CD4-positive, alpha-beta T cell (primary cell): Measurements from ENCODE around the gene NFILZ. TPM values are rescaled to one million over a fixed set of nuclear protein-coding genes. Genes with fewer than 3 reads are reported as not detected.
"Not testable (repeated sequence)": the region's sequence is repeated elsewhere in the genome, so short reads cannot be mapped to it uniquely, and the experiment has no call there.

Experiments
- ATAC-seq: fragments of 200-7000 bp; cut with Tn5 transposase; one replicate; pipeline ENCODE4 v1.10.0; 2022; ENCODE audit warnings: mild to moderate bottlenecking; ENCODE audit not compliant: poor library complexity
- CTCF ChIA-PET: fragments of 350-600 bp; sonication (Branson Sonifier 250); formaldehyde crosslinking; loops from one replicate; lab custom pipeline; 2021; ENCODE audit warnings: antibody characterized with exemption, inconsistent platforms; lab: Charles Lee
- POLR2A ChIA-PET: fragments of 350-600 bp; sonication (Branson Sonifier 250); formaldehyde crosslinking; loops from one replicate; lab custom pipeline; 2021; ENCODE audit warnings: antibody characterized with exemption, inconsistent platforms; lab: Charles Lee
- DNase-seq, 14 experiments: peaks; one replicate each; pipeline ENCODE4 v3.0.0-alpha.2; 2013 to 2020; ENCODE audit warnings: mixed read lengths in 2 of 14
- H3K27ac ChIP-seq, 2 donors: one replicate each; pipeline versions ENCODE4 v1.5.1 to v1.7.0; 2013; ENCODE audit warnings: low read length in 2 of 2, low read depth in 1 of 2, mild to moderate bottlenecking in 1 of 2
- H3K27me3 ChIP-seq, 2 experiments: 1 replicate in 1 of 2; 2 replicates in 1 of 2; pipeline versions ENCODE4 v1.6.1 to v1.7.0; 2013; ENCODE audit warnings: low read length in 2 of 2, control low read depth in 1 of 2, mild to moderate bottlenecking in 1 of 2, moderate library complexity in 1 of 2; ENCODE audit not compliant: insufficient read depth in 2 of 2, control insufficient read depth in 1 of 2
- H3K36me3 ChIP-seq: one replicate; pipeline ENCODE4 v1.6.1; 2013; ENCODE audit warnings: low read length, control low read depth; ENCODE audit not compliant: insufficient read depth
- H3K4me1 ChIP-seq: one replicate; pipeline ENCODE4 v1.6.1; 2013; ENCODE audit warnings: low read length, control low read depth; ENCODE audit not compliant: insufficient read depth
- H3K4me3 ChIP-seq: one replicate; pipeline ENCODE4 v1.5.1; 2013; ENCODE audit warnings: mild to moderate bottlenecking, low read length, moderate library complexity
- H3K9me3 ChIP-seq, 2 experiments: 1 replicate in 1 of 2; 2 replicates in 1 of 2; pipeline versions ENCODE4 v1.6.1 to v1.7.0; 2013; ENCODE audit warnings: low read length in 2 of 2, mild to moderate bottlenecking in 2 of 2, control low read depth in 1 of 2, moderate library complexity in 1 of 2; ENCODE audit not compliant: control insufficient read depth in 1 of 2, insufficient read depth in 1 of 2
- H3K27ac Mint-ChIP-seq: one replicate; pipeline ENCODE4 v1.8.0; 2020; ENCODE audit warnings: mixed read lengths
- H3K27me3 Mint-ChIP-seq: one replicate; pipeline ENCODE4 v1.8.0; 2021; ENCODE audit warnings: mixed read lengths
- H3K36me3 Mint-ChIP-seq: one replicate; pipeline ENCODE4 v1.8.0; 2021; ENCODE audit warnings: low read depth, mixed read lengths
- H3K4me1 Mint-ChIP-seq: one replicate; pipeline ENCODE4 v1.8.0; 2021; ENCODE audit warnings: low read depth, mixed read lengths
- H3K4me3 Mint-ChIP-seq: one replicate; pipeline ENCODE4 v1.8.0; 2020; ENCODE audit warnings: mild to moderate bottlenecking, mixed read lengths
- H3K9me3 Mint-ChIP-seq: one replicate; pipeline ENCODE4 v1.8.0; 2020; ENCODE audit warnings: mixed read lengths
- intact Hi-C, 2 experiments: fragments of 100-400 bp; cut with DNase I in 1 of 2; cut with micrococcal nuclease in 1 of 2; formaldehyde crosslinking; loops; one replicate each; pipeline versions ENCODE4 v1.15.1 to v1.9.0; 2023 to 2025; cut with DNase I, micrococcal nuclease
- total RNA-seq, 174 experiments: library from RNA in 2 of 174; stranded (reverse) in 2 of 174; gene quantifications; one replicate each; pipeline ENCODE4 v1.2.3 and lab custom pipeline; 2021 to 2026
- TF ChIP-seq, protein P1 (sequence below): fragments of 200-600 bp; IDR thresholded peaks from one replicate; pipeline ENCODE4 v1.8.0; 2022; ENCODE audit warnings: antibody characterized with exemption, mild to moderate bottlenecking

Gene NFILZ
- total RNA-seq, 2 experiments from 2014 or later, result not detected

DNA sequence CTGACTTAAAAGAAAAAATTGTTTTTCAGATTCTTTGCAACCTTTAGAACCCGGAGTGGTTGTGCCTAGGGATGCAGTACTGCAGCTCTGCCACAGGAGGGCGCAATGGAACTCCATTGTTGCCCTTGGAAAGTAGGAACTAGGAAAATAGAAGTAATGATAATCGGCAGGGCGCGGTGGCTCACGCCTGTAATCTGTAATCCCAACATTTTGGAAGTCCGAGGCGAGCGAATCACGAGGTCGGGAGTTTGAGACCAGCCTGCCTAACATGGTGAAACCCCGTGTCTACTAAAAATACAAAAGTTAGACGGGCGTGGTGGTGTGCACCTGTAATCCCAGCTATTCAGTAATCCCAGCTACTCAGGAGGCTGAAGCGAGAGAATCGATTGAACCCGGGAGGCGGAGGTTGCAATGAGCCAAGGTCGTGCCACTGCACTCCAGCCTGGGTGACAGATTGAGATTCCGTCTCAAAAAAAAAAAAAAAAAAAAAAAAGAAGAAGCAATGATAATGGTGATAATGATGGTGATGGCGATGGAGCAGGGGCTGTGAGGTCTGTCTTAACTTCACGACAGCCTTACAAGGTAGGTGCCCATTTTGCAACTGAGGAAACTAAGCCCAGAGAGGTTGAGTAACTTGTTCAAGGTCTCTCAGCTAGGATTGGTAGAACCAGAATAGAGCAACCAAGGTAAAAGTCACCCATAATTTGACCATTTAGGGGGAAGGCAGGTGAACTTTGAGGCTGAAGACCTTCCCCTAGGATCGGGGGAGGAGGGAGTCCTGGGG lies 14.4 kb upstream of the NFILZ start:
- ATAC-seq, result peak; percentile 58
- TF ChIP-seq, protein P1, sequence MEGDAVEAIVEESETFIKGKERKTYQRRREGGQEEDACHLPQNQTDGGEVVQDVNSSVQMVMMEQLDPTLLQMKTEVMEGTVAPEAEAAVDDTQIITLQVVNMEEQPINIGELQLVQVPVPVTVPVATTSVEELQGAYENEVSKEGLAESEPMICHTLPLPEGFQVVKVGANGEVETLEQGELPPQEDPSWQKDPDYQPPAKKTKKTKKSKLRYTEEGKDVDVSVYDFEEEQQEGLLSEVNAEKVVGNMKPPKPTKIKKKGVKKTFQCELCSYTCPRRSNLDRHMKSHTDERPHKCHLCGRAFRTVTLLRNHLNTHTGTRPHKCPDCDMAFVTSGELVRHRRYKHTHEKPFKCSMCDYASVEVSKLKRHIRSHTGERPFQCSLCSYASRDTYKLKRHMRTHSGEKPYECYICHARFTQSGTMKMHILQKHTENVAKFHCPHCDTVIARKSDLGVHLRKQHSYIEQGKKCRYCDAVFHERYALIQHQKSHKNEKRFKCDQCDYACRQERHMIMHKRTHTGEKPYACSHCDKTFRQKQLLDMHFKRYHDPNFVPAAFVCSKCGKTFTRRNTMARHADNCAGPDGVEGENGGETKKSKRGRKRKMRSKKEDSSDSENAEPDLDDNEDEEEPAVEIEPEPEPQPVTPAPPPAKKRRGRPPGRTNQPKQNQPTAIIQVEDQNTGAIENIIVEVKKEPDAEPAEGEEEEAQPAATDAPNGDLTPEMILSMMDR, result peak; percentile 93
- Histone ChIP-seq H3K4me3 (no peak overlapping the region), H3K27me3 (no peaks in the 10 kb centered on the region), H3K36me3 (no peaks in the 10 kb centered on the region), H3K4me1 (peaks cover 23% of the 10 kb centered on the region), H3K27ac (no peak overlapping the region), H3K9me3 (peaks cover 0 to 4% of the 10 kb centered on the region in 2 experiments)
- Mint-ChIP-seq H3K4me1 (peaks cover 28% of the 10 kb centered on the region), H3K9me3 (no peaks in the 10 kb centered on the region), H3K27ac (no peak overlapping the region), H3K4me3 (no peak overlapping the region), H3K27me3 (peaks cover 7% of the 10 kb centered on the region), H3K36me3 (no peaks in the 10 kb centered on the region)
- ChIA-PET CTCF (interaction anchor here (0.6 to 2.7 kb wide), 5 partner anchors 26 to 1825 kb away, joined by 3 to 18 read pairs (median 5); no protein-coding TSS in a partner anchor), POLR2A (no interaction called here)
- DNase-seq, result peak; percentile 42 to 81 (median 54)
- intact Hi-C loops, result loop anchor here in 1 of 2 experiments (5.0 kb wide), 1 partner anchor 34 kb away; no protein-coding TSS in a partner anchor

DNA sequence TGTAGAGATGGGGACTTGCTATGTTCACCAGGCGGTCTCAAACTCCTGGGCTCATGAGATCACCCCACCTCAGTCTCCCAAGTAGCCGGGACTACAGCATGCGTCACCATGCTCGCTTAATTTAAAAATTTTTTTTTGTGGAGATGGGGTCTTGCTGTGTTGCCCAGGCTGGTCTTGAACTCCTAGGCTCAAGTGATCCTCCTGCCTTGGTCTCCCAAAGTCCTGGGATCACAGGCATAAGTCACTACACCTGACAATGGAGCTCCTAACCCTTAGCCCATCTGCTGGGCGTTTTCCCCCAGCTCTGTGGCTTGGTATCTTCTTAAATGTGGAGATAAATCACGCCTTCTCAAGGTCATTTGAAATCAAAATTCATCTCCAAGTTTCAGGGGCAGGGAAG lies 13.6 kb upstream of the NFILZ start:
- ATAC-seq (no peak), DNase-seq (no peak)
- no peaks in the 10 kb centered on the region for H3K27me3 ChIP-seq
- no peaks in the 10 kb centered on the region for H3K36me3 Mint-ChIP-seq
- H3K27ac ChIP-seq, result no peak overlapping the region
- TF ChIP-seq, protein P1, result no peak
- H3K4me1 ChIP-seq, result peaks cover 18% of the 10 kb centered on the region
- H3K4me3 ChIP-seq, result no peak overlapping the region
- peaks cover 22% of the 10 kb centered on the region for H3K4me1 Mint-ChIP-seq
- peaks cover 0 to 4% of the 10 kb centered on the region in 2 experiments for H3K9me3 ChIP-seq
- no peaks in the 10 kb centered on the region for H3K36me3 ChIP-seq
- POLR2A ChIA-PET, result interaction anchor here (0.7 kb wide), 1 partner anchor 11 kb away, joined by 3 read pairs; no protein-coding TSS in a partner anchor
- H3K4me3 Mint-ChIP-seq, result no peak overlapping the region
- H3K27ac Mint-ChIP-seq, result no peak overlapping the region
- peaks cover 7% of the 10 kb centered on the region for H3K27me3 Mint-ChIP-seq
- no peaks in the 10 kb centered on the region for H3K9me3 Mint-ChIP-seq
- intact Hi-C loops, result loop anchor here in 1 of 2 experiments (5.0 kb wide), 1 partner anchor 35 kb away; no protein-coding TSS in a partner anchor
- CTCF ChIA-PET, result interaction anchor here (1.5 to 2.7 kb wide), 2 partner anchors 25 to 36 kb away, joined by 7 to 18 read pairs; no protein-coding TSS in a partner anchor

GRCh38 chr19:8617325-8617724 lies 13.1 kb upstream of the NFILZ start:
- not testable (repeated sequence) for H3K9me3 Mint-ChIP-seq, H3K4me3 ChIP-seq, H3K27ac Mint-ChIP-seq, H3K27me3 ChIP-seq, H3K27ac ChIP-seq, DNase-seq, H3K36me3 ChIP-seq, H3K27me3 Mint-ChIP-seq, H3K36me3 Mint-ChIP-seq, H3K4me3 Mint-ChIP-seq, ATAC-seq, H3K9me3 ChIP-seq
- H3K4me1 ChIP-seq, result peaks cover 13% of the 10 kb centered on the region
- intact Hi-C loops, result loop anchor here in 1 of 2 experiments (5.0 kb wide), 1 partner anchor 35 kb away; no protein-coding TSS in a partner anchor
- peaks cover 17% of the 10 kb centered on the region for H3K4me1 Mint-ChIP-seq
- ChIA-PET CTCF (interaction anchor here (2.7 kb wide), 1 partner anchor 37 kb away, joined by 18 read pairs; no protein-coding TSS in a partner anchor), POLR2A (interaction anchor here (0.7 to 1.2 kb wide), 2 partner anchors 12 to 25 kb away, joined by 3 to 4 read pairs; no protein-coding TSS in a partner anchor)
